Mucosa of gallbladder (tissue), 1 donor: ENCODE results near the gene AIFM1. TPM values are rescaled to one million over a fixed set of nuclear protein-coding genes. Genes with fewer than 3 reads are reported as not detected.
A peak's percentile ranks its signal among the peaks of the same experiment; 100 is the strongest.

ENCODE experiments used
- DNase-seq: peaks from one replicate; pipeline ENCODE4 v3.0.0-alpha.2; 2020; ENCODE audit warnings: low spot score
- total RNA-seq: library from RNA; stranded (reverse); gene quantifications from one replicate; pipeline ENCODE4 v1.2.1, GENCODE V29; 2021
- donor health status: DM: no; HTN: no; CAD: no.

The AIFM1 gene
- total RNA-seq, 1 donor from 2014 or later: 41.3 TPM

DNA sequence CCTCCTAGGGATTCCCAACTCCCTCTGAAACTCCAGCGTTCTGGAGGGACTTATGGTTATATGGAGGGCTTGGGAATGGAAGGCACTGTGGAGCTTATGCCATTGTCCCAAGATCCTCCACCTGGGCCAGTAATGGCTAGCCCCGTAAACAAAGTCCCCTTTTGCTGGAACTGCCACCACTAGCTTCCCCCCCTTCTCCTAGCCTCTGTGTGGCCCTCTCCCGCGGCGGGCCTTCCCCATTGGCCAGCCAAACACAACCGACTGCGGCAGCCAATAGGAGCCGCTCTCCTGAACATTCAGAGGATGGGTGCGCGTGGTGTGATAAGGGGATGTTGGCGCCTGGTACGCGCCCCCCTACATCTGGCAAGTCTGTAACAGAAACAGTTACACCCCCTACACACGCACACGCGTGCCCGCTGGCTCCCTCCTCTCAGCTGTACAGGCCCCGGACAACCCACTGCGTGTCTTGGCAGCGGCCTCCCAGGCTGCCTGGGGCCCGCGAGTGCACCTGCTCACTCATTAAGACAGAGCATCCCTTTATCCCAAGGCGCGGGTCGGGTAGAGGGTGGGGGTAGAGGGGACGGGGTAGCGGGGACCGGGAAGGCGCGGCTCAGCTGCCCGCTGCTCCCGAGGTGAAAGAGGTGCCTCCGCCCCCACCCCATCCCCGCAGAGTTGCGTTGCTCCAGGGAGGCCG lies 5.3 kb upstream of the AIFM1 start:
- peak; percentile 11 for DNase-seq

DNA sequence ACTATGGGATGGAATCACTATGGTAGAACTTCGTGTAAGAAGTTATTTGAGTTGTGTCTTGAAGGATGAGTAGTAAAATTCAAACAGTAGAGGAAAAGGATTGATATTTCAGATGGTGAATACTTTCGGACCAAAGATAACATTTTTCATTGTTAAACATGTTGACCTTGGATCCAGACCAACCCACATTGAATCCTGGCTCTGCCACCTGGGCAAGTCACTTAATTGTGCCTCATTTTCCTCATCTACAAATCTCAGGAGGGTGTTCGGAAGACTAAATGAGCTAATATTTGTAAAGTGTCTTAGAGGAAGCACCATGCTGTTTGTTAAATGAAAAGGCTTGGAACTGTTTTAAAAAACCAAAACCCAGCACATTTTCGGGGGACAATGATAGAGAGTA lies 1.4 kb upstream of the AIFM1 start:
- no peak for DNase-seq

DNA sequence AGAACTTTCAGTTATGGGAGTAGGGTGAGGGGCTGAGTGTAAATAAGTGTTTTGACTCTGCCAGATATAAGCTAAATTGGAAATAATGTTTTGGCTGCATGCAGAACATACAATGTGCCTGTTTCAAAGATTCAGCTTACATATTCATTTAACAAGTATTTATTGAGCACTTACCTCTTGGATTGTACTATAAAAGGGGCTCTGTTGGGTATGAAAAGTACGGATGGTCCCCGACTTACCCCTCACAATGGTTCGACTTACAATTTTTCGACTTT lies 799 bp upstream of the AIFM1 start:
- DNase-seq: no peak

DNA sequence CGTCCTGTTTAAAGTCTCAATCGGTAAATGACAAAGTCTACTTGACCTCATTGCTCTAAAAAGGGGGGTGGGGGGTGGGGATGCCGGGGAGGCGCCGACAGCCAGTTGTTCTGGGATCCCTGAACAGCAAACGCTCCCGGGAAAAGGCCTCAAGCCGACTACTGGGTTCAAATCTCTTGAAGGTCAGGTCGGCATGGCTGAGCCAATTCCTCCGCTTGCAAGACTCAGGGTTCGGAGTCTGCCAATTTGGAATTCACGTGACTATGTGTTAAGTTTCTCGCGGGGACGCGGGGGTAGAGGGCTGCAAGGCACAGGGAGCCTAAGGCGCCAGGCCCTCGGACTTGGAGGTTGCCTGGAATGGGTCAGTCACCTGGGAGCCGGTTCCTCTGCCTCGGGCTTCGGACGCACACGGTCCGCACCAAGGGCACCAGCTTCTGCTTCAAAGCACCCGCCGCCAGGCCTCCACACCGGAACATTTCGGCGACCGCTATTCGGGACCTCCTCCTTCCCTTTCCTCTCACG lies 399 bp downstream of the AIFM1 start:
- no peak for DNase-seq

DNA sequence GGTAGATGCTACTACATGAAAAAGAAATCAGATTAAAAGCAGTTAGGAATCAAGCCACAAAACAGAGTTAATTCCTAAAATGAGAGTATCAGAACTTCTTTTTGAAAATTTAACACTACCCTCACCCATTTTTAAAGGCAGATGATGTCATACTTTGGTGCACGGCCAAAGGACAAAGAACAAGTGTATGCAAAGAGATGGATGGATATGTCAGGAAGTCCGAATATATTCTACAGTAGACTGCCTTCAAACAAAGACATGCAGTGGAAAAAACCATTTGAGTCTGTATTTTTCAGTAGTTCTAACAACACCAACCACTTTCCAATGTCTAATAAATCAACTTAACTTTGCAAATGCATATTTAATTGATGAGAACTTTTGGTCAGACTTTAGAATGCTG lies 2.2 kb downstream of the AIFM1 start:
- DNase-seq: no peak

DNA sequence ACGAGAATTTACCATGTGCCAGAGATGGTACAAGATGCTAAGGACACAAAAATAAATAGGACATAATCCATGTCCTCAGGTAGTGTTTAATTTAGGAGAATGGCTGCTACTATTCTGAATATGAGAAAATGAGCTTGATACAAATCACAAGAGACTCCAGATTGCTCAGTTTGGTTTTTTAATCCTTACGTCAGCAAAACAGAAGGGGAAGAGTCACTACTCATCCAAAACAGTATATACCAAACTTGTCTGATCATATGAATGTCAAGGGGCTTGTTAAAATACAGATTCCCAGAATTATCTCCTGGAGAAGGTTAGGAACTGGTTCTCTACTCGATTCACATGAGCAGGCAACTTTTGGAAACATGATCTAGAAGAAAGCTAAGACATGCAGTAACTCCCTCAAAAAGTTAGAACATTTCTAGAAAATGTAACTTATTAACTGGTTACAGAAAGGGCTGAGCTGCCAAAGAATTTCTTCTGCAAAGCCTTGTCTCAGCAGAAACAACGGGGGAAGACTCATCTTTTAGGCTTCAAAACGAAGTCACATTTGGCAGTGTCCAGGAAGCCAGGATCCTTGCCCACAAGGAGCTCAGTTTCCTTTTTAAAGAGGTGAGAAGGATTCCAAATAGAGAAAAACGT lies 3.4 kb downstream of the AIFM1 start:
- DNase-seq: no peak

DNA sequence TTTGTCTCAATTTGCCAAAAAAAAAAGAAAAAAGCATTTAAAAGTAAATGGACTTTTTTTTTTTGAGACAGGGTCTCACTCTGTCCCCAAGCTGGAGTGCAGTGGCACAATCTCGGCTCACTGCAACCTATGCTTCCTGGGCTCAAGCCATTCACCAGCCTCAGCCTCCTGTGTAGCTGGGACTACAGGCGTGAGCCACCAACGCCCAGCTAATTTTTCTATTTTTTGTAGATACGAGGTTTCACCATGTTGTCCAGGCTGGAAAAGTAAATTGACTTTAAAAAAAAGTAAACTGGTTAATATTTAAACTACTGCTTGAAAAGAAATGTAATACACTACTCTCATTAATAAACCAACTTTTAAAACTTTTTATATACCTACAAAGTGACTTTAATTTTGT lies 5.9 kb downstream of the AIFM1 start:
- no peak for DNase-seq

DNA sequence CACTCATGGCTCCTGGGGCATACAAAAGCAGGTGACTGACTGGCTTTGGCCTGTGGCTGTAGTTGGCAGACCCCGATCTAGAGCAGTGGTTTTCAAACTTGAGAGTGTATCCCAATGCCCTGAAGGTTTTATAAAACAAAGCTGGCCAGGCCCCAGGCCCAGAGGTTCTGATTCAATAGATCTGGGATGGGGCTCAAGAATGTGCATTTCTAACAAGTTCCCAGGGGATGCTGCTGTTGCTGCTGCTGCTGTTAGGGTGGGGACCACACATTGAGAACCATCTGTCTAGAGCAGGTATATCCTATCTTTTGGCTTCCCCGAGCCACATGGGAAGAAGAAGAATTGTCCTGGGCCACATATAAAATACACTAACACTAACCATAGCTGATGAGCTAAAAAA lies 7.3 kb downstream of the AIFM1 start:
- DNase-seq: no peak

- DNase-seq: no peak
Observed at GRCh38 chrX:130155564-130155963, 10.1 kb downstream of the AIFM1 start.

GRCh38 chrX:130147631-130148030 lies 18.0 kb downstream of the AIFM1 start:
- no peak for DNase-seq

GRCh38 chrX:130145123-130145522 lies 20.5 kb downstream of the AIFM1 start:
- no peak for DNase-seq

DNA sequence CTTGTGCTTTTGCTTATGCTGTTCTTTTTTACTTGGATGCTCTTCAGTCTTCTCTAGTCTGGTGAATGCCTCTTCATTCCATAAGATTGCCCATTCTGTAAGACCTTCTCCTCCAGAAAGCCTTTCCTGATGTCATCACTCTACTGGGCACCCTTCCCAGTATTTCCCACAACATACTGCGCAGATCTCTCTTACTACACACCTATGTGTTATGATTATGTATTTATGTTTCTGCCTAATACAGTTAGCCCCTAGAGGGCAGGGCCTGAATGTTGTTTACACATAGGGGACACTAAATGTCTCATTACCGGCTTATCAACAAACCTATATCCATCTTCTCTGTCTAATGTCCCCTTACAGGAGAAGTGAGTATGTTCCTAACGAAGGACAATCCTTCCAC lies 21.1 kb downstream of the AIFM1 start:
- DNase-seq: no peak

GRCh38 chrX:130139474-130140201 lies 26.0 kb downstream of the AIFM1 start:
- no peak for DNase-seq

DNA sequence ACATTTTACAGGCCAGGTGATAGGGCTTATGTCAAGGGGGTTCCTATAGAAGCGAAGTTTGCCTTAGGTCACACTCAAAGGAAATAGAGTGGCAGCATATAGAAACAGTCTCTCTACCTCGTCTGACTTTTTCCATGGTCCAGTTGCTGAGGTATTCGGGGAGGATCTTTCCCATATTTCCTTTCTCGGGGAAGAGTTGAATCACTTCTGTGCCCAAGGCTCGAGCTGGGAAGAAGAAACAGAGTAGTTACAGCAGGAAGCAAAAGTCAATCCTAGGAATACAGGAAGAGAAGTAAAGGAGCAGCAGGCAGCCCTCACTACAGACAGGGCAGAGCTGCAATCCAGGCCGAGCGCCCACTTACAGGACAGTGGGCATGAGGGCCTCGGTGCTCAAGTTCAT lies 28.7 kb downstream of the AIFM1 start:
- no peak for DNase-seq

GRCh38 chrX:130136496-130136895 lies 29.1 kb downstream of the AIFM1 start:
- DNase-seq: no peak

DNA sequence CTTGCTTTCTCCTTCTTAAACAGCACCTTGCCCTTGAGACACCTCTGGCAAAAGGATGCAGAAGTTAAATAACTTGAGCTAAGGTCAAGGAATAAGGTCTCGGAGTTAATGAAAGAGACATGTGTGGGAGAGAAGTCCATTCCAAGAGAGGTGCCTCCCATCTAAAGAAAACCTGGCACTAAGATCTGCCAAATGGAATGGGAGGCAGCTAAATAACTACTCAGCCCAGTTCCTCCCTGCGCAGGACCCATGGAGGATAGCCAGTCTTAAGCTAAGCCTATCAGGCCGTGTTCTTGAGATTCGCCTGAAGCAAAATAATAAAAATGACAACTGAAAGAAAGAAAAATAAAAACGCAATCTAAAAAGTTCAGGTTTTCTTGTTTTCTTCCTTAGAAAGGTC lies 34.7 kb downstream of the AIFM1 start:
- no peak for DNase-seq

GRCh38 chrX:130125091-130125874 lies 40.4 kb downstream of the AIFM1 start:
- DNase-seq: peak; percentile 46

DNA sequence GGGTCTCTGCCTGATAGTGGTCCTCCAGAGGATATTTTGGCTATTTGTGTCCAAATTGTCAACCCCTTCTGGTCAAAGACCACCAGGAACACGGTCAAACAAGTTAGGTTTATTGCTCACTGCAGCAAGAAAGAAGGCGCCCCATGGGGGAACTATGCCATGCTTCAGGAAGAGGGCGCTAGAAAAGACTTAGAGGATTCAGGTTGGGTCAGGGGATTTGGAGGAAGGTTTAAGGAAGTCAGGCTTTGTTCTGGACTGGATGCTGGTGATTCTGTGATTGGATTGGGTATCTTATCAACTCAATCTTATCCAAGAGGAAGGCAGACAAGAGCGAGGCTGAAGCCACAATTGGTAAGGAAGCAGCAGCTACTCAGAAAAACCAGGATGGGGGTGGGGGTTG lies 41.1 kb downstream of the AIFM1 start:
- DNase-seq: no peak

GRCh38 chrX:130121505-130121800 lies 44.2 kb downstream of the AIFM1 start:
- no peak for DNase-seq

DNA sequence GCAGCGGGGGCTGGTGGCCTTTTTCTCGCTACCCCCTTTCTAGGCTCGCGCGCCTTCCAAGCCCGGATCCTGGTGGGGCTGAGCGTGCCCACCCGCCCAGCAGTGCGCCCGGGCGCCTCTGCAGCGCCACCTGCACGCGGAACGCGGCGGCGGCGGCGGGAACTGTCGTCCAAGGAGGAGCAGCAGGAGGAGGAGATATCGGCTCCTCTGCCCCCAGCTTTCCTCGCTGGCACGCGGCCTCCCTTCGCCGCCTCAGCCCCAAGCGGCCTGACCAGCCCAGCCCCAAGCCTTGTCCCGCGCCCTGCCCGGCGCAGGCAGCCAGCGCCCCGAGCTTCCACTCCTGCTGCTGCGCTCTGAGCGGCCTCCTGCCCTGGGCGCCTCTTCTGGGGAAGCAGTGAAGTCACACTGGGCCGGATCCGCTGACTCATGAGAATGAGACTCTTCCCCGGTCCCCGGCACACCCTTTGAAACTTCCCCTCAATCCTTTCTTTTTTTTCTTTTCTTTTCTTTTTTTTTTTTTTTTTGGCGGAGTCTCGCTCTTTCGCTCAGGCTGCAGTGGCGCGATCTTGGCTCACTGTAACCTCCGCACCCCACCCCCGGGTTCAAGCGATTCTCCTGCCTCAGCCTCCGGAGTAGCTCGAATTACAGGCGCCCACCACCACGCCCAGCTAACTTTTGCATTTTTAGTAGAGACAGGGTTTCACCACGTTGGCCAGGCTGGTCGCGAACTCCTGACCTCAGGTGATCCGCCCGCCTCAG lies 44.7 kb downstream of the AIFM1 start:
- DNase-seq: peak; percentile 60

GRCh38 chrX:130120321-130120731 lies 45.3 kb downstream of the AIFM1 start:
- DNase-seq: no peak
